HG02678 (cell line): ENCODE results near the gene GNA14.
"Not testable (repeated sequence)": the region's sequence is repeated elsewhere in the genome, so short reads cannot be mapped to it uniquely, and the experiment has no call there.

ENCODE experiments used
- ATAC-seq: cut with Tn5 transposase; IDR thresholded peaks from one replicate; pipeline ENCODE4 v1.9.1; 2021; ENCODE audit warnings: mild to moderate bottlenecking, moderate library complexity; ENCODE audit not compliant: unreplicated experiment

GNA14 gene

DNA sequence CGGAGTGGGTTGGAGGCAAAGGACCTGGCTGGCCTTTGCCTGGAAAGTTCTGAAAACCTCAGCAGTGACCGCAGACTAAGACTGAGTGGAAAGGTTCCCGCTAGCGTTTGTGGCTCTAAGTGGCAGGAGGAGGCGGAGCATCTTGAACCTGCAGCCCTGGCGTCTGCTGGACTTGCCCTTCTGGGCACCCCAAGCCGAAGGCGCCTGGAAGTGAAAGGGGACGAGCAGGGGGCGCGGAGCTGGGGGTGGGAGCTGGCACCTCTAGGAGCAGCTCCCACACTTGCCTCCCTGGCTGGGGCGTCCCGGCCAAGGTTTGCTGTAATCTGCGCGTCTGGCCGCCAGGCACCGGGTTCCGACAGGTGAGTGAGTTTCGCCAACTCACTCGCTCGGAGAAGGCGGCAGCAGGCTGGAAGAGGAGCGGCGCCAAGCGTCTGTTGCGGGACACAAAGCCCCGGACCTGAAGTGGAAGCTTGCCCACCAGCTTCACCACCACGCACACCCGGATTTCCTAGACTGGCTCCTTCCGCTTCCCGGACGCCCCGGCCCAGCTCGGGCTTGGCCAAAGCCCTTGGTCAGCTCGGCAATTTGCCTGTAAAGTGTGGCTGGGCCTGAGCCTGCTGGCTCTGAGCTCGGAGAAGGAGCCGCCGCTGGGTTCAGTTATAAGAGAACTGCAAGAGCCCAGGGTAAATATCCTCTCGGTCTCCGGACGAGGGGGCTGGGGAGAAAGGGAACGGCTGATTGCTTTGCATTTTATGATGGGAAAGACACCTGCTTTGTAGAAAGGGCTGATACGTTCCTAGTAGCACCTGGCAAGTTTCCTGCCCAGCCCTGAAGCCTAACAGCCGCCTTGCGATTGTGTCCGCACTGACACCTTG lies at the start of gene GNA14:
GNA14 (minus strand) TSS at position 89 of the 875 bp plus-strand sequence. CDS start 529 bp downstream, outside the sequence.
- ATAC-seq: no peak

GRCh38 chr9:77697238-77697984 lies 49.3 kb upstream of the GNA14 start:
- no peak for ATAC-seq

DNA sequence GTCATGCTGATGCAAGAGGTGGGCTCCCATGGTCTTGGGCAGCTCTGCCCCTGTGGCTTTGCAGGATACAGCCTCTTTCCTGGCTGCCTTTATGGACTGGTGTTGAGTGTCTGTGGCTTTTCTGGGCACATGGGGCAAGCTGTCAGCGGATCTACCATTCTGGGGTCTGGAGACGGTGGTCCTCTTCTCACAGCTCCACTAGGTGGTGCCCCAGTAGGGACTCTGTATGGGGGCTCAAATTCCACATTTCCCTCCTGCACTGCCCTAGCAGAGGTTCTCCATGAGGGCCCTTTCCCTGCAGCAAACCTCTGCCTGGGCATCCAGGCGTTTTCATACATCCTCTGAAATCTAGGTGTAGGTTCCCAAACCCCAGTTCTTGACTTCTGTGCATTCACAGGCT lies 42.6 kb upstream of the GNA14 start:
- not testable (repeated sequence) for ATAC-seq

DNA sequence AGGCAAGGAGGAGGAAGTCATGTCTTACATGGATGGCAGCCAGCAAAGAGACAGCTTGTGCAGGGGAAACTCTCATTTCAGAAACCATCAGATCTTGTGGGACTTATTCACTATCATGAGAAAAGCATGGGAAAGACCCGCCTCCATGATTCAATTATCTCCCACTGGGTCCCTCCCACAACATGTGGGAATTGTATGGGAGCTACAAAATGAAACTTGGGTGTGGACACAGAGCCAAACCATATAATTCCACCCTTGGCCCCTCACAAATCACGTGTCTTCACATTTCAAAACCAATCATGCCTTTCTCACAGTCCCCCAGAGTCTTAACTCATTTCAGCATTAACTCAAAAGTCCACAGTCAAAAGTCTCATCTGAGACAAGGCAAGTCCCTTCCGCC lies 42.0 kb upstream of the GNA14 start:
- not testable (repeated sequence) for ATAC-seq

DNA sequence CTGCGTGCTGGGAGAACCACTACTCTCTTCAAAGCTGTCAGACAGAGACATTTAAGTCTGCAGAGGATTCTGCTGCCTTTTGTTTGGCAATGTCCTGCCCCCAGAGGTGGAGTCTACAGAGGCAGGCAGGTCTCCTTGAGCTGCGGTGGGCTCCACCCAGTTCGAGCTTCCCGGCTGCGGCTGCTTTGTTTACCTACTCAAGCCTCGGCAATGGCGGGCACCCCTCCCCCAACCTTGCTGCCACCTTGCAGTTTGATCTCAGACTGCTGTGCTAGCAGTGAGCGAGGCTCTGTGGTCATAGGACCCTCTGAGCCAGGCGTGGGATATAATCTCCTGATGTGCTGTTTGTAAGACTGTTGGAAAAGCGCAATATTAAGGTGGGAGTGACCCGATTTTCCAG lies 39.6 kb upstream of the GNA14 start:
- not testable (repeated sequence) for ATAC-seq

GRCh38 chr9:77680581-77680980 lies 32.5 kb upstream of the GNA14 start:
- no peak for ATAC-seq

DNA sequence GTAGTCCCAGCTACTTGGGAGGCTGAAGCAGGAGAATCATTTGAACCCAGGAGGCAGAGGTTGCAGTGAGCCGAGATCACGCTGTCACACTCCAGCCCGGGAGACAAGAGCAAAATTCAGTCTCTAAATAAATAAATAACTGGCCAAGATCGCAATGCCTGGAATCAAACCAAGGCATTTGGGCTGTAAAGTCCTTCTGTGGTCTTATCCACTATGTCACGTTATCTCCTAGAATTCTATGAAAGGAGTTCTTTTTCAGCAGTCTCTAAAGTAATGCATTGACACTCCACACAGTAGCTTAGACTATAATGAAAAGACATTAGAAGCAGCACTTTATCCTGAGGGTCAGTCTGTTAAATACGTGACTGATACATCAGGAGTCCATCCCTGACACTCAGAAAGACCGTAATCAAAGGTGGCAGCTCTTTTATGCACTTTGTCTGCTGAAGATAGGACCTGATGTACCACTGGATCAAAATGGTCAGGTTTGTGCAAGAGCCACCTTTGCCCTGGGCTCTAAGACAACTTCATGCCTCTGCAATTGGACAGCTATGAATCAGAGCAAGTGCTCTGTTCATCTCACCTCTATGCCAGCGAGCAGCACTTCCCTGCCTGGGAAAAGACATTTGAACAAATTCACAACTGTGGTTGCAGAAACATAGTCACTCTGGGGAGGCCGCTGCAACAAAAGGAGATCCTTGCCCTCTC lies 31.7 kb upstream of the GNA14 start:
- no peak for ATAC-seq

DNA sequence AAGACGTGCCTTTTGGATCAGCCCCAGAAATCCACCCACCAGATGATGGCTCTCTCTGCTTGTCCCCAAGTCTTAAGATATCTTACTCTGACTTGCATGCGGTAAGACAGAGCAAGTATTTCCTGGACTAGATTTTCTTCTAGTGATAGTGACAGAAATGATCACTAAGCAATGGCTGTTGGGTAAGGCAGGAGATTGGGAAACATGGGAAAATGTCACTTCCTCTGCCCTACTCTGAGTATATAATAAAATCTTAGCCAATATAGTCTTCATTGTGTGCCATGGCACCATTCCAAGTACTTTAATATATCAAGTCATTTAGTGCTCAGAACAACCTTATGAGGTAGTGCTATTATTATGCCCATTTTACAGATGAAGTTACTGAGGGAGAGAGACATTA lies 31.0 kb upstream of the GNA14 start:
- ATAC-seq: no peak

- no peak for ATAC-seq
Observed at GRCh38 chr9:77677957-77678535, 29.9 kb upstream of the GNA14 start.

- ATAC-seq: no peak
Observed at GRCh38 chr9:77677397-77677796, 29.3 kb upstream of the GNA14 start.

- ATAC-seq: no peak
Observed at GRCh38 chr9:77673941-77674791, 26.0 kb upstream of the GNA14 start.

DNA sequence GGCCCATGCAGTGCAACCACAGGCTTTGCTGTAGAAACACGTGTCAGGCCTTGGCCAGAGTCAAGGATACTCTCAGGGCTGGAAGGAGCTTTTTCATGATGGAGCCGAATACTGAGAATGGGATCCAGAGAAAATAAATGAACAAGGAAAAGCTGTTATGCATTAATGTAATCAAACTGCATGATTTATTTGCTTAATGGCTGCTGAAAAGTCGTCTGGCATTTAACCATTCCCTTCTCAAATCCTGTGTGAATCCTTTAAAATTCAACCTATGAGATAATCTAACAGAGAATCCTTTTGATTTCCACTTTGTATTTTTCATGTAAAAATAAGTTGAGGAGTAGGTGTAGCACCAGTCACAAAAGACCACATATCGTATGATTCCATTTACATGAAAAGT lies 24.1 kb upstream of the GNA14 start:
- ATAC-seq: no peak

DNA sequence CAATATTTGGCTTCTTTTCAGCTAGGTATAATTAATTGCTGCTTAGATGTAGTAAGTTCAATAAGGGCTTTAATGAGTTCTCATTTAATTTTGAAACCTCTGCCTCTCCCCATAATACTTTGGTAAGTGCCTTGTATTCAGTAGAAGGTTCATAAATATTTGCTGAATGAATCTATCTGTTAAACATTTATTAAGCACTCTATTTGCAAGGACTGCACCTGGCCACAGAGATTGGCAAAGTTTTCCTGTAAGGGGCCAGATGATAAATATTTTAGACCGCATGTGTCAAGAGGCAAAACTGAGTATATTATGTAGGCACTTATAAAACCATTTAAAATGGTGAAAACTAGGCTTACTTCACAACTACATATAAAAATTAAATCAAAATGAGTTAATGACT lies 19.0 kb upstream of the GNA14 start:
- ATAC-seq: no peak

- ATAC-seq: no peak
Observed at GRCh38 chr9:77663754-77664153, 15.6 kb upstream of the GNA14 start.

DNA sequence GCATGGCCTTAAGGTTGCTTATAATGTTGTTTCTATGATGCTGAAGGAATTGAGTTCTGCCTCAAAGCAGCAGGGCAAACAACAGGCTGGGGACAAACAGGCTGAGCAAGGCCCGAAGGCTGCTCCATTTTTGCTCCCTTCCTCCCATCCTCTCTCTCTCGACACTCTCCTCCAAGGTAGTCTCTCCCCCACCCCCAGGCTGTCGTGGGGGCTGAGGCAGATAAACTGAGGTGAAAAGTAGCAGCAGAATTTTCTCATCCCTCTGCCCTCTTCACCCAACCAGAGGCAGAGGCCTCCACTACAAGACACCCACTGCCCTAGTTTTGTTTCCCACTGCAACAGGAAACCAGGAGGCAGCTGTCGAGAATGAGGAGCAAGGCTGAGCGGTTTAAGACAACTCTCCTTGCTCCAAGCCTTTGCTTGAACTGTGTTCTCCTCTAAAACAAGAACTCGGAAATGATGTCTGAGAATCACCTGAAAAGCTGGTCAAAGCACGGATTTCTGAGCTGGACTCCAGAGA lies 13.5 kb upstream of the GNA14 start:
- ATAC-seq: no peak

GRCh38 chr9:77659926-77660325 lies 11.8 kb upstream of the GNA14 start:
- no peak for ATAC-seq

DNA sequence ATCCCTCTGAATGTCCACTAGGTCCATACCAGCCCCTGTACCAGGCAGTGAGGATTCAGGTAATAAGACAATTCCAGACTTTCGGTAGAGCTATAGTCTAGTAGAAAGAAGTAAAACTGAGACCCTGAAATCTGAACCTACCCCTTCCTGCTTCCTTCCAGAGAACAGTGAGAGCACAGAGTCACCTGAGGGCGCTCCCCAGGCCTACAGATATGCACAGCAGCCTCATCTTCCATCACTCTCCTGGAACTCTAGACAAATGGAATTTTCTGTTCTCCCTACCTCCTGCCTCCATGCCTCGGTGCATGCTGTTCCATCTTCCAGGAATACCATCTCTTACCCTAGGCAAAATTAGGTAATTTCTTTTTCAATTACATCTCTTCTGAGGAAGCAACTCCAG lies 3.1 kb upstream of the GNA14 start:
- no peak for ATAC-seq

DNA sequence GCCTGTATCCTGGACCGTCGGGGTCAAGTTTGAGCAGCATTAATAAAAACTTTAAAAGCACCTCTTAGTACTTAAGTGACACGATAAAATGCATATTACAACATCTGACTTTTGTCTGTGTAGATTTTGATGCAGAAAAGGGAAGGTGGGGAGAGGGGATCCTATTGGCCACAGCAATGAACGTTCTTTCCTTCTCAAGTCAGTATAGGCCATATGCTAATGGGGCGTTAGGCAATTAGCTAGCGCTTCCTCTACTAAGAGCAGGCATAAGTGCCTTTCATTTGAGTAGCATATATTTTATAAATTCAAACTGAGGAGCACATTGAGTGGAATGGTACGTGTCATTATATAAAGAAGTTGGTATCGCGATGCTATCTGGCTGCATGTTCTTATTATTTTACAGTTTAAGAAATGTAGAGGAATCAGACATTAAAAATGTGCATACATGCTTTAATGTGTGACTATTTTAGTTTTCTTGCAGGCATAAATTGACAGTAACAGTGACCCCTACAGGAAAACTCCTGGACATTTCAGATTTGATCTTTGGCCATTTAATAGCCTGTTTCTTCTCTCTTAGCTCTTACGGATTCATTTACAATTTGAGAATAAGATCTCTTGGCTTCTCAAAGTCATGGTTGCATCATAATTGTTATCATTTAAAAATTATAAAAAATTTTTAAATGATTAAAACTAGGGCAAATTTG lies 1.1 kb upstream of the GNA14 start:
- no peak for ATAC-seq
